Liver (tissue), 9 donors: ENCODE data around the gene DERA. TPM values are rescaled to one million over a fixed set of nuclear protein-coding genes. Genes with fewer than 3 reads are reported as not detected.
A peak's percentile ranks its signal among the peaks of the same experiment; 100 is the strongest.
"Not testable (repeated sequence)": the region's sequence is repeated elsewhere in the genome, so short reads cannot be mapped to it uniquely, and the experiment has no call there.

ENCODE experiments used
- DNase-seq: peaks from one replicate; pipeline ENCODE4 v3.0.0-alpha.2; 2017; ENCODE audit warnings: low spot score
- H3K27ac ChIP-seq, 2 donors: one replicate each; pipeline ENCODE4 v1.7.0; 2013; ENCODE audit warnings: inconsistent platforms in 2 of 2, low read length in 2 of 2, control low read depth in 1 of 2, low read depth in 1 of 2, mild to moderate bottlenecking in 1 of 2
- H3K27me3 ChIP-seq, 4 donors: one replicate each; pipeline versions ENCODE4 v1.6.1 to v1.7.0; 2013; ENCODE audit warnings: low read length in 3 of 4, inconsistent platforms in 1 of 4, mild to moderate bottlenecking in 1 of 4, moderate library complexity in 1 of 4; ENCODE audit not compliant: control insufficient read depth in 4 of 4, insufficient read depth in 4 of 4
- H3K36me3 ChIP-seq, 4 donors: one replicate each; pipeline versions ENCODE4 v1.6.1 to v1.7.0; 2013; ENCODE audit warnings: low read length in 3 of 4, mild to moderate bottlenecking in 3 of 4, low read depth in 1 of 4, moderate library complexity in 1 of 4; ENCODE audit not compliant: control insufficient read depth in 4 of 4, insufficient read depth in 3 of 4
- H3K4me1 ChIP-seq, 4 donors: one replicate each; pipeline versions ENCODE4 v1.6.1 to v1.7.0; 2013; ENCODE audit warnings: low read length in 3 of 4, mild to moderate bottlenecking in 3 of 4, moderate library complexity in 1 of 4; ENCODE audit not compliant: control insufficient read depth in 4 of 4, insufficient read depth in 4 of 4
- H3K4me3 ChIP-seq, 3 donors: one replicate each; pipeline versions ENCODE4 v1.6.1 to v1.7.0; 2013; ENCODE audit warnings: low read length in 3 of 3, control low read depth in 1 of 3, low read depth in 1 of 3, mild to moderate bottlenecking in 1 of 3
- H3K9ac ChIP-seq, 2 donors: one replicate each; pipeline ENCODE4 v1.7.0; 2013; ENCODE audit warnings: low read length in 2 of 2, mild to moderate bottlenecking in 2 of 2, moderate library complexity in 2 of 2, control low read depth in 1 of 2, low read depth in 1 of 2
- H3K9me3 ChIP-seq, 4 donors: one replicate each; pipeline versions ENCODE4 v1.6.1 to v1.7.0; 2013; ENCODE audit warnings: low read length in 3 of 4; ENCODE audit not compliant: control insufficient read depth in 4 of 4
- CTCF ChIP-seq: fragments of 150-350 bp; IDR thresholded peaks from 2 replicates; pipeline ENCODE4 v1.5.1; 2017; ENCODE audit warnings: improper control_type of control experiment, low read depth, low read length; ENCODE audit not compliant: missing input control
- GABPA ChIP-seq, 2 donors: IDR thresholded peaks in 1 of 2; conservative IDR thresholded peaks in 1 of 2; 2 replicates each; pipeline ENCODE4 v1.6.1; 2016; ENCODE audit warnings: antibody characterized with exemption in 2 of 2, mild to moderate bottlenecking in 1 of 2, moderate library complexity in 1 of 2
- HNF4A ChIP-seq, 2 donors: conservative IDR thresholded peaks; 2 replicates each; pipeline ENCODE4 v1.6.1; 2016; ENCODE audit warnings: antibody characterized with exemption in 2 of 2, mild to moderate bottlenecking in 2 of 2
- HNF4G ChIP-seq: IDR thresholded peaks from 2 replicates; pipeline ENCODE4 v1.6.1; 2016; ENCODE audit warnings: antibody characterized with exemption
- JUND ChIP-seq, 2 donors: IDR thresholded peaks; 2 replicates each; pipeline ENCODE4 v1.6.1; 2016; ENCODE audit warnings: antibody characterized with exemption in 2 of 2
- RAD21 ChIP-seq, 2 donors: IDR thresholded peaks; 2 replicates each; pipeline ENCODE4 v1.6.1; 2016; ENCODE audit warnings: antibody characterized with exemption in 2 of 2, mild to moderate bottlenecking in 2 of 2
- REST ChIP-seq: IDR thresholded peaks from 2 replicates; pipeline ENCODE4 v1.6.1; 2016; ENCODE audit warnings: antibody characterized with exemption, mild to moderate bottlenecking
- RXRA ChIP-seq, 2 donors: IDR thresholded peaks; 2 replicates each; pipeline ENCODE4 v1.6.1; 2017 to 2018; ENCODE audit warnings: antibody characterized with exemption in 2 of 2, mild to moderate bottlenecking in 1 of 2
- SP1 ChIP-seq: IDR thresholded peaks from 2 replicates; pipeline ENCODE4 v1.6.1; 2018; ENCODE audit warnings: antibody characterized with exemption, mild to moderate bottlenecking
- TAF1 ChIP-seq: conservative IDR thresholded peaks from 2 replicates; pipeline ENCODE4 v1.6.1; 2016; ENCODE audit warnings: antibody characterized with exemption, mild to moderate bottlenecking
- YY1 ChIP-seq: IDR thresholded peaks from 2 replicates; pipeline ENCODE4 v1.6.1; 2016; ENCODE audit warnings: antibody characterized with exemption, mild to moderate bottlenecking
- ZBTB33 ChIP-seq: IDR thresholded peaks from 2 replicates; pipeline ENCODE4 v1.6.1; 2016; ENCODE audit warnings: antibody characterized with exemption
- WGBS: extraction: QIAGEN DNeasy Blood & Tissue Kit; methylation state at CpG from one replicate; pipeline ENCODE4 v1.1.7; 2013; 5-methylcytosine and 5-hydroxymethylcytosine counted together
- polyA plus RNA-seq, 2 donors: library from polyadenylated mRNA; stranded (reverse) in 1 of 2; unstranded in 1 of 2; fragments of 200-250 nt in 1 of 2; fragments of >200 nt in 1 of 2; fragmentation: Nextera tagmentation in 1 of 2; extraction: Ambion mirVana in 1 of 2; gene quantifications; one replicate each; pipeline versions ENCODE4 v1.2.1 to v1.2.3, GENCODE V29; 2013 to 2015
- total RNA-seq, 2 donors: library from RNA; depleted of rRNA; stranded (reverse); fragments of >200 nt; gene quantifications; one replicate each; pipeline ENCODE4 v1.2.3, GENCODE V29; 2014
- donor health status: healthy.
- donor health status: healthy.
- donor health status: healthy.
- donor health status: healthy.
- donor health status: healthy.

The DERA gene
- total and polyA plus RNA-seq, 4 donors: 32.9 to 65.2 (median 52.4) TPM

- TF ChIP-seq SP1: peak; percentile 46
- no peak for TF ChIP-seq REST
- no peak for TF ChIP-seq CTCF
- peak; percentile 43 to 62 for TF ChIP-seq HNF4A (conservative IDR thresholded peaks at IDR 0.05)
- peak in 1 of 2 donors; percentile 47 for TF ChIP-seq RXRA (IDR thresholded peaks at IDR 0.05)
- no peak for TF ChIP-seq ZBTB33
- TF ChIP-seq GABPA (IDR thresholded peaks at IDR 0.05 in 1 of 2, conservative IDR thresholded peaks at IDR 0.05 in 1 of 2): no peak
- TF ChIP-seq JUND (IDR thresholded peaks at IDR 0.05): no peak
- TF ChIP-seq RAD21 (IDR thresholded peaks at IDR 0.05): peak; percentile 16 to 36
- no peak for TF ChIP-seq TAF1
- peak; percentile 11 for TF ChIP-seq YY1
- DNase-seq: no peak
- peak overlapping the region in 1 of 2 donors; percentile 16 for H3K9ac ChIP-seq
- H3K36me3 ChIP-seq: peaks cover 0 to 2% (median 0%) of the 10 kb centered on the region in 4 donors
- H3K9me3 ChIP-seq: peaks cover 0 to 8% (median 0%) of the 10 kb centered on the region in 4 donors
- peak overlapping the region; percentile 63 to 78 for H3K27ac ChIP-seq
- no peaks in the 10 kb centered on the region for H3K27me3 ChIP-seq
- peaks cover 3 to 49% (median 35%) of the 10 kb centered on the region in 4 donors for H3K4me1 ChIP-seq
- peak overlapping the region in 1 of 3 donors; percentile 19 for H3K4me3 ChIP-seq
Measured at GRCh38 chr12:16012117-16012516, 101.0 kb downstream of the DERA start.

- H3K4me3 ChIP-seq, H3K27me3 ChIP-seq, H3K9me3 ChIP-seq, DNase-seq, H3K9ac ChIP-seq, H3K36me3 ChIP-seq, H3K27ac ChIP-seq: not testable (repeated sequence)
- peak; percentile 89 to 90 for TF ChIP-seq RXRA (IDR thresholded peaks at IDR 0.05)
- TF ChIP-seq SP1: peak; percentile 78
- peak in 1 of 2 donors; percentile 64 for TF ChIP-seq JUND (IDR thresholded peaks at IDR 0.05)
- TF ChIP-seq REST: peak; percentile 38
- TF ChIP-seq YY1: peak; percentile 39
- peak; percentile 96 to 97 for TF ChIP-seq HNF4A (conservative IDR thresholded peaks at IDR 0.05)
- peak; percentile 31 to 38 for TF ChIP-seq RAD21 (IDR thresholded peaks at IDR 0.05)
- TF ChIP-seq ZBTB33: peak; percentile 37
- peak; percentile 83 for TF ChIP-seq HNF4G
- WGBS: 46% methylated on average over 1 of the region's 1 CpG
- H3K4me1 ChIP-seq: peaks cover 3 to 38% (median 31%) of the 10 kb centered on the region in 4 donors
Measured at GRCh38 chr12:16013722-16014121, 102.6 kb downstream of the DERA start.

- H3K4me3 ChIP-seq, H3K9ac ChIP-seq, H3K36me3 ChIP-seq, H3K9me3 ChIP-seq, H3K27me3 ChIP-seq, H3K27ac ChIP-seq, DNase-seq: not testable (repeated sequence)
- 98% methylated on average over 6 of the region's 6 CpGs for WGBS
- peaks cover 3 to 35% (median 29%) of the 10 kb centered on the region in 4 donors for H3K4me1 ChIP-seq
Measured at GRCh38 chr12:16014394-16014793, 103.3 kb downstream of the DERA start.
